HepG2 (cell line): ENCODE results near the gene LITAFD. TPM values are rescaled to one million over a fixed set of nuclear protein-coding genes. Genes with fewer than 3 reads are reported as not detected.

ENCODE experiments used
- ATAC-seq: fragments of 200-7000 bp; cut with Tn5 transposase; 3 replicates; pipeline ENCODE4 v1.9.1; 2020; ENCODE audit warnings: mild to moderate bottlenecking, moderate library complexity
- BruUV-seq: library from RNA; stranded (reverse); fragments of 400-500 nt; replicated peaks from 2 replicates; lab custom pipeline; 2021; lab: Mats Ljungman, UMichigan
- CTCF ChIA-PET: fragments of 300-600 bp; formaldehyde crosslinking; extraction: SDS; loops from one replicate; lab custom pipeline; 2021; ENCODE audit warnings: low total read pairs, inconsistent platforms, low intra/inter-chr PET ratio; lab: Yijun Ruan, JAX
- POLR2A ChIA-PET: fragments of 350-600 bp; sonication (Branson Sonifier 250); formaldehyde crosslinking; loops from one replicate; lab custom pipeline; 2020; ENCODE audit warnings: antibody characterized with exemption, inconsistent platforms; lab: Yijun Ruan, JAX
- DNase-seq: peaks from one replicate; pipeline ENCODE4 v3.0.0-alpha.2; 2015; ENCODE audit warnings: low spot score
- FAIRE-seq: peaks from 3 replicates; lab custom pipeline; 2011; peaks lifted over from hg19 to GRCh38; lab: Jason Lieb, UNC
- H2AFZ ChIP-seq: one replicate; pipeline ENCODE4 v1.6.1; 2011; ENCODE audit warnings: low read length, inconsistent platforms
- H3K27ac ChIP-seq: fragments of 300-600 bp; 3 replicates; pipeline ENCODE4 v1.8.0; 2011; ENCODE audit warnings: mixed run types, mild to moderate bottlenecking, mixed read lengths, low read length, inconsistent platforms; ENCODE audit not compliant: insufficient read depth; ENCODE audit errors: extremely low read length
- H3K27me3 ChIP-seq, 2 experiments: fragments of 200-600 bp in 1 of 2; 2 replicates in 1 of 2; 3 replicates in 1 of 2; pipeline versions ENCODE4 v1.6.0 to v1.8.0; 2011; ENCODE audit warnings: low read length in 2 of 2, mild to moderate bottlenecking in 2 of 2, moderate library complexity in 2 of 2, inconsistent platforms in 1 of 2; ENCODE audit not compliant: insufficient read depth in 2 of 2, control insufficient read depth in 1 of 2
- H3K36me3 ChIP-seq, 2 experiments: fragments of 200-600 bp in 1 of 2; replicated peaks in 1 of 2; 2 replicates in 1 of 2; 3 replicates in 1 of 2; pipeline versions ENCODE4 v1.5.1 to v1.8.0; 2011; ENCODE audit warnings: low read length in 2 of 2, inconsistent platforms in 1 of 2; ENCODE audit not compliant: insufficient read depth in 2 of 2, control insufficient read depth in 1 of 2
- H3K4me1 ChIP-seq: 2 replicates; pipeline ENCODE4 v1.5.1; 2012; ENCODE audit warnings: low read length, inconsistent platforms; ENCODE audit not compliant: insufficient read depth
- H3K4me2 ChIP-seq: 2 replicates; pipeline ENCODE4 v1.6.0; 2011; ENCODE audit warnings: low read depth, low read length, inconsistent platforms
- H3K4me3 ChIP-seq, 3 experiments: fragments of 200-600 bp in 1 of 3; sonication (generic), shearing (Covaris generic) in 1 of 3; replicated peaks in 1 of 3; 2 replicates each; pipeline ENCODE4 v1.5.1; 2011 to 2016; ENCODE audit warnings: low read length in 3 of 3, inconsistent platforms in 2 of 3, low read depth in 2 of 3, mild to moderate bottlenecking in 2 of 3, control low read depth in 1 of 3, mixed read lengths in 1 of 3; ENCODE audit not compliant: insufficient read depth in 1 of 3
- H3K79me2 ChIP-seq: one replicate; pipeline ENCODE4 v1.6.1; 2011; ENCODE audit warnings: low read length, inconsistent platforms; ENCODE audit not compliant: insufficient read depth
- H3K9ac ChIP-seq: 2 replicates; pipeline ENCODE4 v1.6.0; 2011; ENCODE audit warnings: mild to moderate bottlenecking, low read depth, low read length, inconsistent platforms; ENCODE audit not compliant: insufficient read depth
- H3K9me3 ChIP-seq: 2 replicates; pipeline ENCODE4 v1.5.1; 2012; ENCODE audit warnings: mild to moderate bottlenecking, low read length
- H4K20me1 ChIP-seq: 2 replicates; pipeline ENCODE4 v1.6.0; 2011; ENCODE audit warnings: inconsistent platforms, mild to moderate bottlenecking, low read length, moderate library complexity; ENCODE audit not compliant: insufficient read depth
- AHDC1 ChIP-seq: sonication (generic); formaldehyde crosslinking; IDR thresholded peaks from 2 replicates; pipeline ENCODE4 v1.5.1; 2020; ENCODE audit warnings: mild to moderate bottlenecking, missing genetic modification reagents, borderline replicate concordance
- CBX2 ChIP-seq, 2 experiments: fragments of 200-600 bp in 1 of 2; sonication (generic); formaldehyde crosslinking in 1 of 2; IDR thresholded peaks; 2 replicates each; pipeline versions ENCODE4 v1.7.0 to v1.8.1; 2018 to 2022; ENCODE audit warnings: low read depth in 2 of 2, low read length in 1 of 2, mild to moderate bottlenecking in 1 of 2, missing genetic modification reagents in 1 of 2
- CHD4 ChIP-seq: fragments of 200-600 bp; sonication (generic); IDR thresholded peaks from 2 replicates; pipeline ENCODE4 v1.7.0; 2017; ENCODE audit warnings: mild to moderate bottlenecking, low read length, borderline replicate concordance
- FOXK1 ChIP-seq: sonication (generic); formaldehyde crosslinking; IDR thresholded peaks from 2 replicates; pipeline ENCODE4 v1.4.0; 2020; ENCODE audit warnings: low read depth, missing genetic modification reagents, borderline replicate concordance
- HDAC1 ChIP-seq: sonication (generic); formaldehyde crosslinking; IDR thresholded peaks from 2 replicates; pipeline ENCODE4 v1.5.1; 2020; ENCODE audit warnings: mild to moderate bottlenecking, missing genetic modification reagents
- IRF9 ChIP-seq: sonication (generic); formaldehyde crosslinking; IDR thresholded peaks from 2 replicates; pipeline ENCODE4 v1.8.0; 2022; ENCODE audit warnings: missing genetic modification reagents, mild to moderate bottlenecking, borderline replicate concordance
- MED13 ChIP-seq: sonication (generic); formaldehyde crosslinking; IDR thresholded peaks from 2 replicates; pipeline ENCODE4 v1.5.0; 2020; ENCODE audit warnings: missing genetic modification reagents
- ZFP36L1 ChIP-seq: sonication (generic); formaldehyde crosslinking; IDR thresholded peaks from 2 replicates; pipeline ENCODE4 v1.8.0; 2022; ENCODE audit warnings: mild to moderate bottlenecking, missing genetic modification reagents, moderate library complexity
- ZNF343 ChIP-seq: sonication (generic); formaldehyde crosslinking; IDR thresholded peaks from 2 replicates; pipeline ENCODE4 v1.4.0; 2020; ENCODE audit warnings: mild to moderate bottlenecking, missing genetic modification reagents
- ZNF580 ChIP-seq: IDR thresholded peaks from 2 replicates; pipeline ENCODE4 v1.6.1; 2016; ENCODE audit warnings: low read depth, borderline replicate concordance
- ZNF639 ChIP-seq: conservative IDR thresholded peaks from 2 replicates; pipeline ENCODE4 v1.6.1; 2018; ENCODE audit warnings: missing genetic modification reagents
- ZNF670 ChIP-seq: sonication (generic); formaldehyde crosslinking; IDR thresholded peaks from 2 replicates; pipeline ENCODE4 v1.8.0; 2022; ENCODE audit warnings: mild to moderate bottlenecking, missing genetic modification reagents, borderline replicate concordance
- ZSCAN9 ChIP-seq: IDR thresholded peaks from 2 replicates; pipeline ENCODE4 v1.6.1; 2016; ENCODE audit warnings: borderline replicate concordance
- WGBS: methylation state at CpG from one replicate; pipeline ENCODE4 v1.1.6; 2017; ENCODE audit warnings: low lambda C conversion rate; 5-methylcytosine and 5-hydroxymethylcytosine counted together
- in situ Hi-C: cut with HindIII; loops from 2 replicates; pipeline ENCODE4 v1.10.0; 2017; ENCODE audit warnings: low pct_unique_long_range_greater_than_20kb; ENCODE audit not compliant: extremely low pct_ligation_motif_present
- intact Hi-C: fragments of 100-400 bp; cut with micrococcal nuclease; formaldehyde crosslinking; loops from one replicate; pipeline ENCODE4 v1.10.0; 2022; ENCODE audit not compliant: unreplicated experiment
- polyA plus RNA-seq, 8 experiments: library from polyadenylated mRNA; depleted of rRNA in 3 of 8; stranded (reverse) in 7 of 8; unstranded in 1 of 8; fragments of >200 nt; fragmentation: Illumina TruSeq in 4 of 8; extraction: Trizol in 4 of 8; gene quantifications; 2 replicates each; pipeline versions ENCODE4 v1.2.1 to v1.2.3, GENCODE V29; 2011 to 2016; ENCODE audit warnings: low read depth in 4 of 8, missing spikeins in 1 of 8, mixed read lengths in 1 of 8; ENCODE audit not compliant: insufficient read depth in 1 of 8
- total RNA-seq, 5 experiments: library from RNA; depleted of rRNA; stranded (reverse); fragments of >200 nt; fragmentation: Illumina TruSeq; extraction: Trizol; gene quantifications; 2 replicates each; pipeline ENCODE4 v1.2.3, GENCODE V29; 2016; ENCODE audit warnings: low read depth in 1 of 5

LITAFD gene
- total and polyA plus RNA-seq, 2 of the 13 experiments (the other 11 are each of a cell fraction or from before 2014, with no cell fraction given) = not detected

GRCh38 chr16:8880839-8881510, 1.2 kb upstream of the LITAFD start:
- H3K27ac ChIP-seq = no peak overlapping the region
- no peaks in the 10 kb centered on the region for H3K9me3 ChIP-seq
- H3K79me2 ChIP-seq = no peaks in the 10 kb centered on the region
- peak overlapping the region; percentile 75 for H3K4me2 ChIP-seq
- H2AFZ ChIP-seq = no peak overlapping the region
- H3K9ac ChIP-seq = no peak overlapping the region
- no peak for ATAC-seq
- peaks cover 85% of the 10 kb centered on the region for H3K4me1 ChIP-seq
- peaks cover 0 to 8% of the 10 kb centered on the region in 2 experiments; a peak in 2 of 5 replicates for H3K27me3 ChIP-seq
- POLR2A ChIA-PET = interaction anchor here (0.6 to 14.5 kb wide), 10 partner anchors 13 to 210 kb away, joined by 3 to 235 read pairs (median 4); partner anchors contain the start of genes CARHSP1, HAPSTR1, PMM2 and TMEM186
- H3K36me3 ChIP-seq = no peaks in the 10 kb centered on the region
- FAIRE-seq = no peak
- BruUV-seq = no TSS peak
- CTCF ChIA-PET = interaction anchor here (1.4 to 2.3 kb wide), 4 partner anchors 11 to 313 kb away, joined by 6 to 14 read pairs (median 9); no protein-coding TSS in a partner anchor
- WGBS = 61% methylated on average over 8 of the region's 8 CpGs
- H4K20me1 ChIP-seq = no peaks in the 10 kb centered on the region
- in situ Hi-C loops = loop anchor here (5.0 to 25.0 kb wide), 2 partner anchors 219 to 314 kb away; partner anchors contain the start of gene ABAT
- intact Hi-C loops = loop anchor here (1.0 to 5.0 kb wide), 7 partner anchors 18 to 314 kb away; partner anchors contain the start of gene HAPSTR1
- peak overlapping the region in 1 of 3 experiments; percentile 34; a peak in 2 of 6 replicates for H3K4me3 ChIP-seq
- DNase-seq = no peak
- TF ChIP-seq HDAC1 (CRISPR knock-in tag) = peak; percentile 27
- TF ChIP-seq FOXK1 (CRISPR knock-in tag) = peak; percentile 13; the same call in 1 of the 2 replicates
- peak; percentile 34; the same call in 1 of the 2 replicates for TF ChIP-seq IRF9
- TF ChIP-seq CBX2 (IDR thresholded peaks at IDR 0.05; ENCODE audit: low read depth, low read length) = no peak
- TF ChIP-seq CBX2 (CRISPR knock-in tag; IDR thresholded peaks at IDR 0.05; ENCODE audit: low read depth) = 0 out of 2 replicates have a peak, but pooled peaks have one; percentile 13
- TF ChIP-seq ZNF639 = 0 out of 2 replicates have a peak, but pooled peaks have one; percentile 14
- TF ChIP-seq ZFP36L1 (CRISPR knock-in tag) = peak; percentile 65; the same call in 1 of the 2 replicates
- no peak for TF ChIP-seq ZSCAN9 (CRISPR knock-in tag)
- TF ChIP-seq ZNF580 (CRISPR knock-in tag) = 0 out of 2 replicates have a peak, but pooled peaks have one; percentile 6
- TF ChIP-seq MED13 (CRISPR knock-in tag) = no peak
- 0 out of 2 replicates have a peak, but pooled peaks have one; percentile 2 for TF ChIP-seq ZNF343 (CRISPR knock-in tag)
- 0 out of 2 replicates have a peak, but pooled peaks have one; percentile 55 for TF ChIP-seq ZNF670 (CRISPR knock-in tag)
- TF ChIP-seq CHD4 = 0 out of 2 replicates have a peak, but pooled peaks have one; percentile 59
- 0 out of 2 replicates have a peak, but pooled peaks have one; percentile 51 for TF ChIP-seq AHDC1 (CRISPR knock-in tag)
